ENCODE results near the gene SNN.

GRCh38 chr16:11698271-11698689, 30.0 kb downstream of the SNN start:
- TF ChIP-seq EP300 (IDR thresholded peaks at IDR 0.05) (no peak), CTCF (IDR thresholded peaks at IDR 0.05) (no peak), POLR2A (IDR thresholded peaks at IDR 0.05) (no peak), POLR2AphosphoS5 (IDR thresholded peaks at IDR 0.05) (no peak)

Measured in gastroesophageal sphincter (tissue), 3 donors.